GM21576 (cell line): ENCODE data around the gene SLC34A3.

Experiments used
- ATAC-seq: cut with Tn5 transposase; IDR thresholded peaks from one replicate; pipeline ENCODE4 v1.9.1; 2021; ENCODE audit warnings: mild to moderate bottlenecking, moderate library complexity; ENCODE audit not compliant: unreplicated experiment

The SLC34A3 gene

DNA sequence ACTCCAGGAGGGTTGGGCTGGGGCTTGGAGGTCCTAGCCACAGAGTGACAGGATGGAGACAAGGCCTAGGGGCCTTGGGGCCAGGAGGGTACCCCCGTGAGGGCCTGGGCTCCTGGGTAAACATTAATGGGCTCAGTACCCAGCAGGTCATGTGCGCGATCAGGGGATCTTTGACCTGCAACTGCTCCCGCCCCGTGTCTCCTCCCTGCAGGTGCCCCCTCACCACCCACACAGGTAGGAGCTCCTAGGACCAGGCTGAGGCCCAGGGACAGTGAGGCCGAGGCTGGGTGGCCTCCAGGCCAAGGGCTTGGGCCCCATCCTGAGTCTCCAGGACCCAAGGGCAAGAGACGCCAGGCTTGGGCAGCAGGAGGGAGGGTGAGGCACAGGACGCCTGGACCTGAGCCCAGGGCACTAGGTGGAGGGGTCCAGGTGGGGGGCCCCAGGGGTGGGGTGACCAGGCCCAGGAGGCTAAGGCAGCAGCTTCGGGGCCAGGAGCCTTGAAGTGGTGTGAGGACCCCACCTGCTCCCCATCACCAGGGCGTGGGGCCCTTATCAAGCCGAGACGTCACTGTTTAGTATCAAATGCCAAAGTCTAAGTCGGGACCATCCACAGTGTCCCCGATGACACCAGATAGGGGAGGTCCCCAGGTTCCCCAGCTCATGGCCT, at the start of gene SLC34A3:
Gene SLC34A3 (plus strand): TSS at position 197 of the 667 bp plus-strand sequence. CDS start 802 bp downstream, outside the sequence.
- ATAC-seq: no peak

DNA sequence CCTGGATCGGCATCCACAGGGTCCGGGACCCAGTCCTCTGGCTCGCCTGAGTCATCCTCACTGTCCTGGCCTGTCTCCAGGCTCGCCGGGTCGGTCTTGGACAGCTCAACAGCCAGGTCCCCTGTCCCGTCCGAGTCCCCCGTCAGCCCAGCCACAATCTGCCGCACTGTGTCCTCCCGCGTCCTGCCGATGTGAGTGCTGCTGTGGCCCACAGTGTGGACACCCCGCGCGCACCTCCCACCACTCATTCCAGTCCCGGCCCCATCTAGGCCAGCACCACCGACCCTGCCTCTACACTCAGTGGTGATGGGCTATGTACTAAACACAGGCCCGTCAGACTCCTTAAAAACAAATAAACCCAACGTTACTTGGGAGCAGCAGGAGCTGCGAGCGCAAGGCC, 49.0 kb upstream of the SLC34A3 start:
- ATAC-seq: no peak

DNA sequence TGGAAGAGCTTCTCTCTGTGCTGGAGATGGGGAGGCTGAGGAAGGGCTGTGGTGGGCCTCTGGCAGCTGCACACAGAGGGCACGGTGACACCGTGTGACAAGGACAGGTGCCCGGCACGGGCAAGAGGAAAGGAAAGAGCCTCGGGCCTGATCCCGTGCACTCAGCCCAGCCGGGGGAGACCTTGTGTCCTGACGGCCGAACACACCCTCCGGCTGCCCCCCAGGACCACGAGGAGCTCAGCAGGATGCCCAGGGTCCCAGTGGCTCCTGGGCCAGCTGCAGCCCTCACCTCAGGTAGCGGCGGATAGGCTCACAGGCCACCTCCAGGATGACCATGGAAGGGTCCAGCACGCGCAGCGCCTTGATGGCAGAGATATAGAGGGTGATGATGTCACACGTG, 47.9 kb upstream of the SLC34A3 start:
- no peak for ATAC-seq

GRCh38 chr9:137183980-137184595, 46.6 kb upstream of the SLC34A3 start:
- no peak for ATAC-seq

DNA sequence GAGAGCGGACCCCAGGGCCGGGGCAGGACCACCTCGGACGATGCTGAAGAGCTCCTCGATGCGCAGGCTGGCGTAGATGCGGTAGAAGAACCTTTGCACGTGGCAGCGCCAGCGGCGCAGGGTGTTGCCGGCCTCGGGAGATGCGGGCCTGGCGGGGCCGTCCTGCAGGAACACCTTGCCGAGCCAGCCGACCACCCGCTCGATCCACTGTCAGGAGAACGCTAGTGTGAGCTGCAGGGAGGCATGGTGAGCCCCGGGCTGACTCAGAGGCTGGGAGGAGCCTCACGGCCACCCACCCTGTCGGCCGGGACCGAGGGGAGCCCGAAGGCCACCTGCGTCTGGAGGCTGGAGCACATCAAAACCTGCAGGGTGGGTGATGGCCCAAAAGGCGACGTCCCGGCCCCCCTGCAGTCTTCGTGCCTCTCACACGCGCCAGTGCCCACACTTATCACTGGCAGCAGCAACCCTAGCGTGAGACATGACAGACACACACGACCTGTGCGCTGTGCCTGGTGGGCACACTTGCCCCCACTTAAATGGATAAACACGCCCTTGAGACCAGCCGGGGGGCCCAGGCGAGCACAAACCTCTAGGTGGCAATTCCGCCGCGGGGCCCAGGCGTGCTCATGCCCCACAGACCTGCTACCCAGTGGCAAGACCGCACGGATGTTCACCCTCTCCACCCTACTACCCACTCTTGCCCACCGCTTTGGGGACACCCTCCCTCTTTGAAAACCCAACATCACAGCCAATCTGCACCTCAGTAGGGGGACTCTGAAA, 45.6 kb upstream of the SLC34A3 start:
- no peak for ATAC-seq

- ATAC-seq: no peak
These were observed 44.8 kb upstream of the SLC34A3 start for GRCh38 chr9:137185921-137186320.

DNA sequence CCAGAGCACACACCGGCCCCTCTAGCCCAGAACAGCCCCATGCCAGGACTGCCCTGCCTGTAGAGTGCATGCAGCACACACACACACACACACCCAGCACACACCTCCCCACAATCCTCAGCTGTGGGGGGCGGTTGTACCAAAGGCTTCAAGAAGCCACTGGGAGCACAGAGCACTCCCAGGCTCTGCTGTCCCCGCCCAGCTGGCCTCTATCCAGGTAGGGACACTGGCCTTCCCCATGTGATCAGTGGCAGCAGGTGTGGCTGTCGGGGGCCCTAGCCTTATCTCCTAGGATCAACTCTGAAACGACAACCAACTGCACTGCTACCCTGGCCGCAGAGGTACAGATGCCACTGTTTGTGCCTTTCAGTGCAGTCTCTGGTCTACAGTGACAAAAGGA, 44.3 kb upstream of the SLC34A3 start:
- no peak for ATAC-seq

DNA sequence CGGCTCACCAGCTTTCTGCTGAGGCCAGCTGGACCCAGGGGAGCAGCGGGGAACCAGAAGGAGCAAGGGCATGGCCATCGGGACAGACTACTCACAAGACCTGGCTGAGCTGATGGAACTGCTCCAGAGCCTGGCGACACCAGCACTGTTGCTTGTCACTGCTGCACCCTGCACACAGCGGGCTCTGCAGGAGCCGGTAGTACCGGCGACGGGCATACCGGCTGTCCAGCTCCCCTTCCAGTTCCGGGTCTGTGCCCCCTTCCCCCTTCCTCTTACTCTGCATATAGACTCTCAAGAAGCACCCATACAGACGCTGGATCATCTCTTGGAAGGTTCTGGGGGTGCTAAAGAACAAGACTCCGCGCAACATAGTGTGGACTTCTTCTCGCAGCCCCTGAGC, 43.3 kb upstream of the SLC34A3 start:
- no peak for ATAC-seq

- no peak for ATAC-seq
These were observed 42.6 kb upstream of the SLC34A3 start for GRCh38 chr9:137188086-137188489.

GRCh38 chr9:137188490-137189296, 42.0 kb upstream of the SLC34A3 start, which contains the start of the genes ANAPC2 and SSNA1:
Gene ANAPC2, minus strand, starts transcription at chr9:137188560. Its CDS starts 28 bp downstream, at chr9:137188532.
Gene SSNA1, plus strand, starts transcription at chr9:137188676. Its CDS starts 51 bp downstream, at chr9:137188727.
- peak; percentile 74 for ATAC-seq

DNA sequence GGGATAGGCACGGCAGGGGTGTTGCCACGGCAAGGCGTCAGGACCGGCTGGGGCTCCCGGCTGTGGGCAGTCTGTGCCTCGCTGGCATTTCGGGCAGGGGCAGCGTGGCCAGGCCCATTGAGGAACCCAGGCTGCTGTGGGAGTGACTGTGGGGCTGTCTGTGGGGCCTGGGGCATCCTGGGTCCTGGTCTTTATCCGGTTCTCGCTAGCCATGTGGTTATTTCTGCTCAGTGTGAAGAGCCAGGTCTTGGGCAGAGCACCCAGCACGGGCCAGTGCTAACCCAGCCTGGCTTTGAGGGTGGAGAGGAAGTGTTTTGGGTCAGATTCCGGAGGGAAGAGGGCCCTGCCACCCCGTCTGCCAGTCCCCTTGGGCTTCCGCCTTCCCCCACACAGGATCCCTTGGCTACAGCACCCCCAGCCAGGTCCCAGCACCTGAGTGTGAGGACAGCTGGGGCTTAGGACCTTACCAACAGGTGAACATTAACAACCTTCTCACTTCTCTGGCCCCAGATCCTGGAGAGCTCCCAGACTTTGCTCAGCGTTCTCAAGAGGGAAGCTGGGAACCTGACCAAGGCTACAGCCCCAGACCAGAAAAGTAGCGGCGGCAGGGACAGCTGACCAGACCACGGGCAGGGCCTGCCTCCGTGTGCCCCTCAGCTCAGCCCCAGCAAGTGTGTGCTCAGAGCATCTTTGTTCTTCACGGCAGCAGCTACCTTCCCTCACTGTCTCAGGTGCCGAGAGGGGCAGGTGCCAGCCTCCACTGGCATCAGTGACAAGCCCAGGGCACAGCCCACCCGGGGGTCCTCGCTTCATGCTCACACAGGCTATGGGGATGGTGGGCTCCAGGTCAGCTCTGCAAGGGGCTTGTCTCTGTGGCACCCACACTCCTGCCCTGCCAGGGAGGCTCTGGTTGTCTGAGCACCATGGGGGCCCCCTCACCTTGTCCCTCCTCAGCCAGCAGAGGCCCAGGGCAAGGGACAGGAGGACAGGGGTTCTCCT, 41.1 kb upstream of the SLC34A3 start:
- no peak for ATAC-seq

GRCh38 chr9:137190315-137190856, 40.3 kb upstream of the SLC34A3 start:
- ATAC-seq: no peak

GRCh38 chr9:137191245-137191644, 39.5 kb upstream of the SLC34A3 start:
- ATAC-seq: no peak

DNA sequence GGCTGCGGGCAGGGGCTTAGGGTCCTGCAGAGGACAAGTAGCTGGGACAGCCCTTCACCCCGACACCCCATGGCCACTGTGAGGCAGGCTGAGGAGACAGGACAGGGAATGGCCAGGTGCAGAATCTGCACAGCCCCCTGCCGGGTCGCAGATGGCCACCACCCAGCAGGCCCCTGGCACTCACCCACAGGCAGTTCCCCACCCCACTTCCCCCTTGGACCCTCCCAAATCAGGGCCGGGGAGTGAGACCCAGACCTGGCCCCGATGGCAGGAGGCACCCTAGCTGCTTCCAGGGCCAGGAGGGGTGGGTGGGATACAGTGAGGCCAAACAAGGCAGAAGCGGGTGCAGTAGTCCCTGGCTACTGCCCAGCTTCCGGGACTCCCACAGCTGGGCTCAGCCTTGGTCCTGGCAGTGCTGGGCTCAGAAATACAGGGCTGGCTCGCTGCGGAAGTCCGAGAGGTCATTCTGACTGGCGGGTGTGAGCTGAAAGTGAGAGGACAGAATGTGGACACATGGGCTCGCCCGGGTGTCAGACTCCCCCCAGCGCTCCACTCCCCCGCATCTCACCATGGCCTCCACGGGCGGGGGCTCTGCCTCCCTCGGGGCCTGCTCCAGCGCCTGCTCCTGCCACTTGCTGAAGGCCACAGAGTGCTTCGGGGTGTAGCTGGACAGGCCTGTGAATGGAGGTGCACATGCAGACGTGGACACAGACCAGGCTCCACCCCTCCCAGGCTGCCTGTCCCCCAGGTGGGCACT, 38.8 kb upstream of the SLC34A3 start:
- ATAC-seq: no peak

DNA sequence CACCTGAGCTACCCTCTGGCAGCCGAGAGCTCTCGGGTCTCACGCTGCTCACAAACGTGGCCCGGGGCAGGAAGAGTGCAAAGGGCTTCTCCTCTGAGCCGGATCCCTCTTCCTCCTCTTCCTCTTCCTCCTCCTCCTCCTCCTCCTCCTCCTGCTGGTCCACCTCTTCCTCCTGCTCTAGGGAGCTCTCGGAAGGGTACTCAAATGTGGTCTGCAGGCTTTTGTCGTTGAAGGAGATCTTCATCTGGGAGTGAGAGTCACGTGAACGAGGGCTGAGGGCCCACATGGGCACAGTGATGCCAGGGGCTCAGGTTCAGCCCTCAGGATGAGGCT, 38.3 kb upstream of the SLC34A3 start:
- ATAC-seq: no peak

DNA sequence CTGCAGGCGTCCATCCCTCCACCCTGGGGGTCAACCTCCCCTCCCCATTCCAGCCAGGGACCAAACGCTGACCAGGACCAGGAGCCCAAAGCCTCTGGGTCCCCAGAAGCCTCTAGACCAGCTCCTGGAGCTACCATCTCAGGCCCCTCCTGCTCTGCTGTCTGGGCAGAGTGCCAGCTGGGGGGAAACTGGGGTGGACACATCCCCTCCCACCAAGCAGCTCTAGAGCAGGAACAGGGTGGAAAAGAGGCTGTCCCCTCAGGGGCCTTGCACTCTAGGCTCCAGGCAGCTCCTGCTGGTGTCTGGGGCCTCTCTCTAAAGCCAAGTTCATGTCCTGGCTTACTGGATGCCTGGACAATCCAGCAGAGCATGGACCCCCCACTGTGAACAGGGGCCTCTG, 37.8 kb upstream of the SLC34A3 start:
- ATAC-seq: no peak

DNA sequence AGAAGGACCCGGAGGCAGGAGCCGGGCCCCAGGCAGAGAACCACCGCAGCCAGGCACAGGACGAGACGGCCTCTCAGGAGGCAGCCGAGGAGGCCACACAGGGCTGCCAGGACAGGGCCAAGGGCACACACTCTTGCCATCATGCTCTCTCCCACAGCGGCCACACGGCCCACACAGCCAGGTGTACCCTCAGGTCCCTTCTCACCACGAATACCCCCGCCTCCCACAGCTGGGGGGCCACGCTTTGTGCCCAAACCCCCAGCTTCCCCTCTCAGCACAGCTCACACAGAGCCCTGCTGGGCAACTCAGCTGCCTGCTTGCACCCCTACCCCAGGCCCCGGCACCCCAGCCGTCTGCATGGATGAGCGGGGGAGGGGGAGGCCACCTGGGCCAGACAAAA, 36.9 kb upstream of the SLC34A3 start:
- no peak for ATAC-seq

DNA sequence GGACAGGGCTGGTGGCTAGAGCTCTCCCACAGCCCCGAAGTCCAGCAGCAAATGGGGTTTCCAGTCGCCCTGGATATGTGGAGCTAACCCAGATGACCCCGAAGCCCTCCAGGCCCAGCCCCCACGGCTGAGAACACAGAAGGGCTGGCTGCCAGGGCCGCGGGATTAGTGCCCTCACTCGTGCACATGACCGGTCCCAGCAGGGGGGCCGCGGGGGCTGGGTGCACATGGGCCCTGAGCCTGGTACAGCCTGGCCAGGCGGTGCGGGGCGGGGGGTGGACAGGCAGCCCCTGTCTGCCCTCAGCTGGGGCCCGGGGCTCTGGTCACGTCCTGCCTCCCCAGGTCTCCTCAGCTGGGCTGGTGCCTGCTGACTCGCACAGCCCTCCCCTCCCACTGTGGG, 36.3 kb upstream of the SLC34A3 start:
- ATAC-seq: no peak

DNA sequence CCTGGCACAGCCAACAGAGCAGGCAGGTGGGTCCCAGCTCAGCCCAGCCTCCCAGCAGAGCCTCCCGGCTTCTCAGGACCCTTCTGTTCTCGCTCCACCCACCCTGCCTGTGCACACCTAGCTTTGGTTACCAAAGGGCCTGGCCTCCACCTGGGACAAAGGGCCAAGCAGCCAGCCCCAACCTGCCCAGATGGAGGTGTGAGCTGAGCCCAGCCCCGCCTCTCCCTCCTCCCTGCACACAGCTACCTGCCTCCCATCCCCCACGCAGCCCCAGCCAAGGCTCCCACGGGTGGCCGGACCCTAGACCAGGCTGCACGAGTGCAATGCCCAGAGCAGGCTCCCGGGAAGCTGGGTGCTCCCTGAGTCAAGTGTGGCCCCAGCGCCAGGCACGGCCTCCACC, 35.8 kb upstream of the SLC34A3 start:
- no peak for ATAC-seq
